HG03520 (cell line): Measurements from ENCODE around the gene ARG2.

Experiments
- ATAC-seq: cut with Tn5 transposase; IDR thresholded peaks from one replicate; pipeline ENCODE4 v1.9.1; 2021; ENCODE audit warnings: mild to moderate bottlenecking, moderate library complexity; ENCODE audit not compliant: unreplicated experiment

Gene ARG2

GRCh38 chr14:67680121-67680602, 60.4 kb downstream of the ARG2 start:
- ATAC-seq = peak; percentile 93

- ATAC-seq = no peak
Measured at GRCh38 chr14:67680941-67681340, 61.2 kb downstream of the ARG2 start.

- no peak for ATAC-seq
Measured at GRCh38 chr14:67683842-67684241, 64.1 kb downstream of the ARG2 start.

- ATAC-seq = no peak
Measured at GRCh38 chr14:67690011-67690410, 70.3 kb downstream of the ARG2 start.

GRCh38 chr14:67694791-67695393, 75.2 kb downstream of the ARG2 start:
- peak; percentile 79 for ATAC-seq

GRCh38 chr14:67695394-67695949, 75.8 kb downstream of the ARG2 start, which contains the start of gene RDH11:
Gene RDH11 (minus strand): TSS chr14:67695764. CDS start chr14:67695703, 61 bp downstream.
- ATAC-seq = peak; percentile 65

- no peak for ATAC-seq
Measured at GRCh38 chr14:67697006-67697405, 77.3 kb downstream of the ARG2 start.

- ATAC-seq = no peak
Measured at GRCh38 chr14:67698179-67698578, 78.5 kb downstream of the ARG2 start.
